Ovary (tissue), 3 donors: ENCODE measurements around the gene IL1R1.

Experiments used
- POLR2A ChIP-seq: fragments of 450-650 bp; IDR thresholded peaks from one replicate; pipeline ENCODE4 v1.6.1; 2017; ENCODE audit warnings: antibody characterized with exemption, mild to moderate bottlenecking, moderate library complexity
- TF ChIP-seq, protein P1 (sequence below), 3 donors: fragments of 450-650 bp in 2 of 3; fragments of 200-600 bp in 1 of 3; IDR thresholded peaks; one replicate each; pipeline versions ENCODE4 v1.5.1 to v1.8.0; 2016 to 2022; ENCODE audit warnings: antibody characterized with exemption in 3 of 3, mild to moderate bottlenecking in 1 of 3
- donor health status: DM: no; HTN: no; CAD: no.

DNA sequence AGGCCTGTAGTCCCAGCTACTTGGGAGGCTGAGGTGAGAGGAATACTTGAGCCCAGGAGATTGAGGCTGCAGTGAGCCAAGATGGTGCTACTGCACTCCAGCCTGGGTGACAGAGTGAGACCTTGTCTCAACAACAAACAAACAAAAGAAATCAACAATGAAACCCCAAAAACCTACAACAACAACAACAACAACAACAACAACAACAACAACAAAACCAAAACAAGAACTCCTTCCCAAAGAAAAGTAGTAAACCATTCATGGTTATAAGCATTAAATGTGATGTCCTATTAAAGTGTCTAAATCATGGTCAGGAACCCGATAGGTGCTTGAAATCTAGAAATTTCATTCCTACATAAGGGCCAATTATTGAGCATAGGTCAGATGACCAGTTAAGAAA is 13.5 kb upstream of the IL1R1 start:
- TF ChIP-seq POLR2A = no peak
- TF ChIP-seq, protein P1, sequence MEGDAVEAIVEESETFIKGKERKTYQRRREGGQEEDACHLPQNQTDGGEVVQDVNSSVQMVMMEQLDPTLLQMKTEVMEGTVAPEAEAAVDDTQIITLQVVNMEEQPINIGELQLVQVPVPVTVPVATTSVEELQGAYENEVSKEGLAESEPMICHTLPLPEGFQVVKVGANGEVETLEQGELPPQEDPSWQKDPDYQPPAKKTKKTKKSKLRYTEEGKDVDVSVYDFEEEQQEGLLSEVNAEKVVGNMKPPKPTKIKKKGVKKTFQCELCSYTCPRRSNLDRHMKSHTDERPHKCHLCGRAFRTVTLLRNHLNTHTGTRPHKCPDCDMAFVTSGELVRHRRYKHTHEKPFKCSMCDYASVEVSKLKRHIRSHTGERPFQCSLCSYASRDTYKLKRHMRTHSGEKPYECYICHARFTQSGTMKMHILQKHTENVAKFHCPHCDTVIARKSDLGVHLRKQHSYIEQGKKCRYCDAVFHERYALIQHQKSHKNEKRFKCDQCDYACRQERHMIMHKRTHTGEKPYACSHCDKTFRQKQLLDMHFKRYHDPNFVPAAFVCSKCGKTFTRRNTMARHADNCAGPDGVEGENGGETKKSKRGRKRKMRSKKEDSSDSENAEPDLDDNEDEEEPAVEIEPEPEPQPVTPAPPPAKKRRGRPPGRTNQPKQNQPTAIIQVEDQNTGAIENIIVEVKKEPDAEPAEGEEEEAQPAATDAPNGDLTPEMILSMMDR (IDR thresholded peaks at IDR 0.05) = no peak
